Measurements from ENCODE around the gene BRINP3.
A peak's percentile ranks its signal among the peaks of the same experiment; 100 is the strongest.
"Not testable (repeated sequence)": the region's sequence is repeated elsewhere in the genome, so short reads cannot be mapped to it uniquely, and the experiment has no call there.

BRINP3 gene

DNA sequence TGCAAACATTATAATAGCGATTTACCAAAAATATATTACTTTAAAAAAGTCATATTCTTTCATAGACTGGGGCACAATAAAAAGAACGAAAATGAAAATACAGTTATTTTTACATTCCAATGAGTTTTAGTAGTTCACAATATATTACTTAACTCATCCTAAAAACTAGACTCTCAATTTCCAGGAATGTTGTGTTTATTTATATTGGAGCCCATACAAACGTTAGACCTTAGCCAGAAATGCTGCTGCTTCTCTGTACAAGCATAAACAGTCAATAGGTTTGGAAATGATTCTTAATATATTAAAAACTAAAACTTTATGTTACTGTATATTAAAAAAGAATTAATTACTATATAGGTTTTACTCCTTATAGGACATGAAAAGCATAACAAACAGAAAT is 302.3 kb downstream of the BRINP3 start:
- no peak for DNase-seq

DNA sequence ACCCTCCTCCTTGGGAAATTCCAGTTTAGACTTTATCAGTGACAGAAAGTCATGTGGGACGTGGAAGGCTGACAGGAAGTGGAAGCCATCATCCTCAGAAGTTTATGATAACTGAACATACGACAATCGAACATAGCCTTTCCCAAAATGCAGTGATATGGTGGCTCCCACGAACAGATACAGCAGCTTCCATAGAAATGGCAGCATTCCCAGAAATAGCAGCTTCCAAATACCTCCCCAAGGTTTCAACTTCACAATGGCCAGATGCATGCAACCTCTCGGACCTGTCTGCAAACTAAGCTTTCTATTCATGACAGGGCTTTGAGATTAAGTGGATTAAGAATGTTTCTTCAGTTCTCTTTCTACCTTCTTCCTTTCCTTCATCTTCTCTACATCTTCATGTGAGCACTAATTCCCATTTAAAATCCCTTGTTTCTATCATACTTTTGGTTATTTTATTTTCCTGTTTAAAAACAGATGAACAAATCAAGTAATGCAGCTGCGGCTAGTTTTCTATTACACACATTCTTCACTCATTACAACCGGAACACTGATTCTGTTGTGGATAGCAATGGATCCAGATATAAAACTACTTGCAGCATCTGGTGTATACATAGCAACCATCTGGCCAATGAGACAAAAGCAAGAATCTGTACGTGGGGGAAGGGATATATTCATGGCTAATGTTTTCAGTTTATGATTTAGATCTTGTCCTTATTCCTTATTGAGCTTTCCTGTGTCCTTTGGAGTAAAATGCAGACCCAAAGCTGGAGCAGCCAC is 304.8 kb downstream of the BRINP3 start:
- no peak for DNase-seq

DNA sequence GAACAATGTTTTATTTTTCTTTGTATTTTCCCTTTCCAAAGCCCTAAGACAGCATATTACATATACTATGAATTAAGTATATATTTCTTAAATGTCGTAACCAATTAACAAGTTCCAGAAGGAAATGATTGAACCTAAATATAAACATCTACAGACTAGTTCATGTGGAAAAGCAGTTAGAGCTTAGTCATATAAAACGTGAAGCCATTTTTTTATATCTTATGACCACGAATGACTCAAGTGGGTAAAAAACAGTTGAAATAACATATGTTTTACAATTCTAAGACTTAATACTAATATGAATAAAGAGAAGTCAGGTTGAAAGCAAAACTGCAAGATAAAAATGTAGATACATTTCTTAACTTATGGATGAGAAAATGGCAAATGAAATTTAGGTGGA is 307.3 kb downstream of the BRINP3 start:
- DNase-seq: no peak

DNA sequence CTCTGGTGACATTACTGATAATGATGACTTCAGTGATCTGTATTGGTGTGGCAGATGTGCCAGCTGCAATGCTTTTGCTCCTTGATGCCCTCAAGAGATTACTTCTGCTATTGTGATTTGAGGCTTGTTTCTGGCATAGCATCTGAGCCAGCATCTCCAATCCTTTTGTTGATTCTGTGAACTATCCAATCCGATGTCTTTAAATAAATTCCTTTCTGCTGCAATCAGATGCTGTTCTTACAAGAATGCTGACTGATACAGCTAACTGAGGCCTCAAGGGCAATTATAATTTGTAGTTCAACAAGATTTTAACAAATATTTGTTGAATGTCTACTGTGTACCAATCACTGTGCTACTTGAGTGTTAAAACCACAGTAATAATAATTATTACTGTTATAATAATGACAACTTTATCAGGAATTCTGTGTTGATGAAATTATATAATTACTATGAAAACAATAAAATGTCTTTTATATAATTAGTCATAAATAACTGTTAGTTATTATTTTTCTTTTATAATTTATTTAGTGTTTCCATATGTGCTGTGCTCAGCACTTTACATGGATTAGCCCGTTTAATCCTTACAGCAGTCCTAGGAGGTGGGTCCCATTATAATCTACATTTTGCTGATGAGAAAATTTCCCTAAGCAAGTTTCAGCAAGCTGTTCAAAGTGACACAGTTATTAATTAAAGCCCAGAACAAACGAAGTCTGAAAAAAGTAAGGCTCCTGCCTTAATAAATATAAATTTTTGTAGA is 308.2 kb downstream of the BRINP3 start:
- DNase-seq: no peak

DNA sequence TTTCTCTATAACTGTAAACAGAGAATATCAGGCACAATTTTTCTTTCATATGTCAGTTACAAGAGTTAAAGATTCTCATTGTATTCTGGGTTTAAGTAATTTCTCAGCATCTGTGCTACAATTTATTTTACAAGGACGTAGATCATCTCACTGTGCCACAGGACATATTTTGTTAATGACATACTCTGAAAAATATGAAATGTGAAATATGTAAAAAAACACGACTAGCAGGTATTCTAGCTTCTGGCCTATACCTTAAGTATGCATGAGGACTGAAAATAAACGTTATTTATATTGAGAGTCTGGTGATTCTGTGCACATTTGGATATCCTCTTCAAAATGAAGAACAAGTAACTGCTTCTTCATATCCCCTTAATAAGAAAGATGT is 308.8 kb downstream of the BRINP3 start:
- DNase-seq: no peak

DNA sequence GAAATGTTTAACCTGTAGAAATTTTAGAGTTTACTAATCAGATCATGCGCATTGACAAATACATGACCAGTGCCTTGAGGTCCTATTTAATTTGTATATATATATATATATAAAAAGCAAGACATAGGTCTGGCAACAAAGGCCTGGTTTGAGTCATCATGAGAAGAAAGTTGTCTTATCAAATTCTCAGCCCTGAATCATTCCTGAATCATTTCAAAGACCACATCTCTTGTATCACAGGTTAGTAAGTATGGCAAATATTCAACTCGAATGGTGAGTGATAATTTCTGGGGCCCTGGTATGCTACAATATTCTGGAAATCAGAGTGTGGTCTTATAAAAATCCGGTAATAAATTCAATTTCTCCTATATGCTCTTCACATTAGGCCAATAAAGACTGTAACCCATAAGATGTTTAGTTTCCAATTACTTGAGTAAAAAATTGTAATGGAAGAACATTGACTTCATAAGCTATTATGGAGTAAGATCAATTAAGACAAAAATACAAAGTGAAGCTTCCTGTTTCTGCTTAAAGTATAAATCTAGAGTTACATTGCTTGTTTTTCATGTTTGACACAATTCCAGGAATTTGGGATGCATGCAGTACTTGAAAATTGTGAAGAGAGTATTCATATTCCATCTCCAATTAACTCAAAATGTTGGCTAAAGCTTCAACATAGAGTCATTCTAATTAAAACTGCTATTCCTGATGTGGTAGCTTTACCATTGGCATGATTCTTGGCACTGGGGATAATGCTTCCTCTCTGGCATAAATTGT is 309.4 kb downstream of the BRINP3 start:
- no peak for DNase-seq

DNA sequence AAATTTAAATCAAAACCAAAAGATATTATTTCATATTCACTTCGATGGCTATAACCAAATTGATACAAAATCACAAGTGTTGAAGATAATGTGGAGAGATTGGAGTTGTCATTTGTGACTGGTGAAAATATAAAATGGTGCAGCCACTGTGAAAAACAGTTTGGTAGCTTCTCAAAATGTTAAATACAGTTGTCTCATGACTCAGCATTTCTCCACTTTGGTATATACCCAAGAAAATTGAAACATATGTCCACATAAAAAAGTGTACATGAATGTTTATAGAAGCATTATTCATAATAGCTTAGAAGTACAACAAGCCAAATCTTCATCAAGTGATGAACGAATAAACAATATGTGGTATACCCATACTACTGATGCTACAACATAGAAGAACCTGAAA is 318.5 kb downstream of the BRINP3 start:
- DNase-seq: no peak

DNA sequence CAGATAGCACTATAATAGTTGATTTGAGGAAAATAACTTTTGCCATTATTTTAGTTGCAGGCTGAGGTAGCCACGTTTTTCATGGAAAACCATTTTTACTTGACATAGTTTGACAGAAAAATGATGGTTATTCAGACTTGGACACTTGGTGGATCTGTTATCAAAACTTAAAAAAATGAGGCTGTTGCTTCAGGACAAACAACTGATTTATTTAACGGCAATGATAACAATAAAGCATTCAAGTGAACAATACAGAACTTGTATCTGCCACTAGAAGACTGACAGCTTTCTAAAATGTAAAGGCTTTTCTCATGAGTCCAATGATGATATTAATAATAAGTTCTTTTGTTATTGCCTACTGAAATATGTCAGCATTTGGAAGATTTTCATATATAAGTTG is 322.9 kb downstream of the BRINP3 start:
- peak; percentile 17 for DNase-seq

DNA sequence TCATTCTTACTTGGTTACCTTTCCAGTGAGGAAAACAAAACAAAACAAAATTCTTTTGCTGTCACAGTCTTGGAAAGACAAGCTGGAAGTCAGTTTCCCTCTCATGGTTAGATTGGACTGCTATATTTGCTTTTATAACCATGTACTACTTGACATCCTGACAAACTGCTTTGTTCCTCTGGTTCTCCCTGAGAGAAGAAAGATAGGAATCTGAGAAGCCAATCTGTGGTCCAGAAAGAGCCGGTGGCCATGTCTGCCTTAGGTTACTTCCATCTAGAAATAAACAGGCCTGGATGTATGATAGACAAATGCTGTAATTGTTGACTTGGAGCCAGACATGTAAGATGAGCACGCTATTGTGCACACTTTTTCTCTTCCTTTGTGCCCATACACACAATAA is 330.0 kb downstream of the BRINP3 start:
- DNase-seq: no peak

DNA sequence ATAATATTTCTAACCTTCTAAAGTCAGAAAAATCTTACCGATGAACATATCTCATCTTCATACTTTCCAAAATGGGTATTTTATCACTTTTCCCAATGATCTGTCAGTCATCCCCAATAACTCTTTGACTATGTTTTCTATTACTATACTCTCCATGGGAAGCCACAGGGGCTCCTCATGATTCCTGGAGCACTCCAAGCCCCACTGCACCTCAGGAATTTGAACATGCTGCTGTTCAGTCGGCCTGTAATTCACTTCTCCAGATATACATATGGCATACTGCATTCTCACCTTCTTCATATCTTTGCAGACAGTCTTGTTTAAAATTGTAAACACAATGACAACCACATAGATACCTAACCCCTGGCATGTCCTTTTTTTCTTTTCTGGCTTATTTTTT is 333.0 kb downstream of the BRINP3 start:
- no peak for DNase-seq

DNA sequence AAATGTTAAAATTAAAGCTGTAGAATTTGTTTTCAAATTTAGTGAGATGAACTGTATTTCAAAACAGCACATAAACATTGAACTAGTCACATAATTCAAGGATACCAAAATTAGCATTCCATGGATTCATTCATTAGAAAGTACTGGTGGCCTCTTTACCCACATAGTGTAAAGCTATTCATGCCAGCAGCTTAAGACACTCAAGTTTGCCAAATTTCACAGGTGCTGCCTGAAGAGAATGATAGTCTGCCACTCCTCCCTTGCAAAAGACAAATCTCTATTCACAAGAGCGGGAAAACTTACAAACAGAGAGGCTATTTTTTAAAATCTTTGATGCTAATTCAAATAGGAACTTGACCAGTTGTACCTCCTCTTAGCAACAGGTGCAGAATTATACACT is 337.0 kb downstream of the BRINP3 start:
- DNase-seq: no peak

DNA sequence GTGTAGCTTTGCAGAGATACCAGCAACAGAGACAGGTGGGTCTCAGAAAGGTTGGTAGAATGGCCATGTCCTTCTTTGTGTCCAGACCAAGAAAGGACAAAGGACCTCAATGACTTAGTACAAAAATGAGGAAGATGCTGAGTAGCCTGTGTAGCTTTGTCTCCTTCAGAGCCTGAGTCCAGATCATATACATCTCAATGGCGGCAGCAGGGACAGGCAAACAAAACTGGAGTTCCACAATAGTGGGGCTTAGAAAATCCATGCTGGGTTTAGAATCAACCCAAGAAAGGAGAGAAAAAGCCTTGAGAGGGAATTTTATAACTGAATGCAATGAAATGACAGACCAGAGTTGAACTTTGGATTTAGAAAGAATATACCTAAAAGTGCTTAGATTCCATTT is 339.0 kb downstream of the BRINP3 start:
- no peak for DNase-seq

DNA sequence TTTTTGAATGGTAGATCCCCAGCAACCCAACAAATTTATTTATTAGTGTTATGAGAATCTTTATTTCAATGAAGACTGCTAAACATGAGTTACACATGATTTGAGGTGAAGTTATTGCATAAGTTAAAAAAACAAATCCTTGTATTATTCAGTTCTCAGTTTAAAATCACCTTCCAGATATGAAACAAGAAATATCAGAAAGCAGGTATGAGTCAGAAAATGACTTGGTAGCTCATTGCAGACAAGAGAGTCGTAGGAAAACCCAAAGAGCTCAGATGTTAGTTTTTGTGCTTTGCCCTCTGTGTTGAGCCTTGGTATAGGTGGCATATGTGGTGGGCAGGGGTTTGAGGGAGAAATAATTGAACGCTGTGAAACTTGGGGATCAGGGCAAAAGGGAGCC is 339.4 kb downstream of the BRINP3 start:
- DNase-seq: no peak

DNA sequence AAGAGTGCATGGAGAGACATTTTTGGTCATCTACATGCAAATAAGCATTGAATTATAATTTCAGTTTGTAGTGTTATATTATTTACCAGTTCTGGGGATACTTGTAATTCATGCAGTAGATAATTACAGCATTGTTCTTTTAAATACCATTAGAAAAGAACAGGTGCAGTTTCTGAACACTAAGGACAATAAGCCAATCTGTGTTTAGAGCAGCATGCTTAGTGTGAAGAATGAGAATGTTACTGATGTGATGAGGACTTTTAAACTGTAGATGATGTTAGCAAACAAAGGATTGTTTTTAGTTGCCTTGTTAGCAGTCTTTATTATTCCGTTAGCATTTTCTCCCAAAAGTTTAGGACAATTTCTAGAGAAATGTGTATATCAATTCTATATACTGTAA is 348.3 kb downstream of the BRINP3 start:
- no peak for DNase-seq

DNA sequence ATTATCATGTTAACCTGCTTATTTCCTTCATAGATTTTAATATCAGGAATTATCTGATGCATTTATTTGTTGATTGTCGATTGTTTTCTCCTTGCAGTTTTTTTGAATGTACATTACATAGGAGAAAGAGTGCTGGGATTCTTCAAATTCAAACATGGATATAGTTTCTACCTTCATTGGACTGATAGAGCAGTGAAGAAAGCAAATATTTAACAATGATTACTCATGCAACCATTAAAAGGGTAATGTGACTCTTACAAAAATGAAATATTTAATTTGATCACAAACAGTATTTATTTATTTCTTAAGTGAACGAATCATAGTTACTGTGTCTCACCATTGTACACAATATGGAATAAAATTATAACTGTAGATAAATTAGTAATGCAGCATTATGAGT is 350.9 kb downstream of the BRINP3 start:
- no peak for DNase-seq

DNA sequence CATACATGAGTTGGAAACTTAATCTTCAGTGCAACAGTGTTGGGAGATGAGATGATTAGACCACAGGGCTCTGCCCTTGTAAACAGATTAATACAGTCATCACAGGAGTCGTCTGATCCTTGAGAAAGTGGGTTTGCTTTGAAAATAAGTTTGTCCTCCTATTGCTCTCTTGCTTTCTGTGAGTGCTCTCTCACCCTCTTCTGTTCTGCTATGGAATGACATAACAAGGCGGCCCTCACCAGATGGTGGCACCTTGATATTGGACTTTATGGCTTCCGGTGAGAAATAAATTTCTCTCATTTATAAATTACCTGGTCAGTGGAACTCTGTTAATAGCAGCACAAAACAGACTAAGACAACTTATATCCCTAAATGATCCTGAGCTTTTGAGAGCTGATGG is 353.6 kb downstream of the BRINP3 start:
- DNase-seq: no peak

DNA sequence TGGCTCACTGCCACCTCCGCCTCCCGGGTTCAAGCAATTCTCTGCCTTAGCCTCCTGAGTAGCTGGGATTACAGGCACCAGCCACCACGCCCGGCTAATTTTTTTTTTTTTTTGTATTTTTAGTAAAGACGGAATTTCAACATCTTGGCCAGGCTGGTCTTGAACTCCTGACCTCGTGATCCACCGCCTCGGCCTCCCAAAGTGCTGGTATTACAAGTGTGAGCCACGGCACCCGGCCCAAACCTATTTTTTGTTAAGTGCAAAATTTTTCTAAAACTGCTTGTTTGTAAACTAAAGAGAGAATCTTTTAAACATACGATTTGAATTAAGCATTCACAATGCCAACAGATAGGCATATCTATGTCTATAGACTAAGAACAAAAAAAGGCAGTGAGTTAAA is 357.1 kb downstream of the BRINP3 start:
- not testable (repeated sequence) for DNase-seq

DNA sequence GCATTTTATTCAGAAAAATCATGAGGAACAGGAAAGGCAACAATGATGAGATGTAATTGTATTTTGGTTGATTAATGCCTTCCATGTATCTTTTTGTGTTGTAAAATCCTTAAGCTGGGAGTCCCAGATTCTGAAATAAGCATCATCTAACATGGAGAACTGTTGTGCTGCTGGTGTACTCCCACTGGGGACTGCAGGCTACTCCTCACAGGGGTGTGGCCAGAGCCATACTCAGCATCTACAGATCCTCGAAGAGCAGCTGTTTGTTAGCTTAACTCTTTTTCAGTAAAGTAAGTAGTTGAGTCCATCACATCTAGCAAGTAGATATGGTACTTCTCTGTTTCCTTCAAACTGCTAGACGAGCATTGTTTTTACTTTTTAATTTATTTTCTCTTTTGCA is 358.0 kb downstream of the BRINP3 start:
- no peak for DNase-seq

DNA sequence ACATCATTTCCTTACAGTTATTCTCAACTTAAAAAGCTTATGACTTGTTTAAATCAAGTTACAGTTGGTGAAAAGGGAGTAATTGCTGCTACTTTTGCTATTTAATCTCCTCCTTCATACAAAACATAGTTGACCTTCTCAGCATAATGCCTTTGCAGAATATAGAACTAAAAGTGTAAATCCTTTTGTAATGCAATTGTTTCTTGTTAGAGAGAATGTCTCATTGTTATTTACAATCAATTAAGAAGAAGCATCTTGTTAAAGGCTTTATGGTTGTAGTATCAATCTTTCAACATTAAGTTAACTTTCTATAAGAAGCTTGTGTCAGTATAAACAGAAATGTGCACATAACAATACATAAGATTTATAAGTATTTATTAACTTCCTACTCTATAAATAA is 360.7 kb downstream of the BRINP3 start:
- DNase-seq: no peak

DNA sequence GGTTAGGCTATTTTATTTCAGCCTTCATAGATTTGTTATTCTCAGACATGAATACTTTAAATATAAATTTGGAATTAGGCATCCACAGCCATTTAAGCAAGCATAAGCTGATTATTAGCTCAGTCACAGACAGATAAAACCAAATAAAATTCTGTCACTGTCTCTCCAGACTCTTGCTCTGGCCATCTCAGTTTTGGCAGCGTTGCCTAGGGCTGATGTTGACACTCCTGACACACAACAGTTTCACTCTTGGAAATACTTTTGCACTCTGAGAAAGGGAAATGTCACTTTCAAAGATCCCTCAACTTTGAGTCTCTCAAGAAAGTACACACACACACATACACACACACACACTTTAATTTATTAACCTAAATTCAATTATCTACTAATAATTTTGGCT is 372.7 kb downstream of the BRINP3 start:
- DNase-seq: no peak

DNA sequence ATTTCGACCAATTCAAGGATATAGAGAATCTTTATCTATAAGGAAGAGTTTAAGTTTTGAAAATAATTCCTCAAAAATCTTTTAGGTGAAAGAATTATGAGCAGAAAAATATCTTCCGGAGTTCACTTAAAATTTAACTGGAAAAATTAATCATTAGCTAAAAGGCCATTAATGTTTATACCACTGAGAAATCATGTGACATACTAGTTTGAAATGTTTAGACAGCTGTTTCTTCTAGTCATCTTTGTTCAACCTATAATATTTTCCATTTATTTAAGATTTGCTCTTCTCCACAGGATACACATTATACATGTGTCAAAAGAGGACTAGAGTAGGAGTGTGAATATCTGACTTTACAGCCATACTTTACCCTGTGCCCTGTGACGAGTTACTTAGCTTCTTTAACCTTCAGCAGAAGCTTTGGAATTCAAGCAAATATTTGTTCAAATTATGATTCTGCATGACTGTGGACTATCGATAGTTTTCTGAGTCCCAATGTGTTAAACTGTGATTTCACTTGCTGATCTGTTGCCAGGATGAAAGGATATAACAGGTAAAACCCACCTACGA is 374.8 kb downstream of the BRINP3 start:
- no peak for DNase-seq

DNA sequence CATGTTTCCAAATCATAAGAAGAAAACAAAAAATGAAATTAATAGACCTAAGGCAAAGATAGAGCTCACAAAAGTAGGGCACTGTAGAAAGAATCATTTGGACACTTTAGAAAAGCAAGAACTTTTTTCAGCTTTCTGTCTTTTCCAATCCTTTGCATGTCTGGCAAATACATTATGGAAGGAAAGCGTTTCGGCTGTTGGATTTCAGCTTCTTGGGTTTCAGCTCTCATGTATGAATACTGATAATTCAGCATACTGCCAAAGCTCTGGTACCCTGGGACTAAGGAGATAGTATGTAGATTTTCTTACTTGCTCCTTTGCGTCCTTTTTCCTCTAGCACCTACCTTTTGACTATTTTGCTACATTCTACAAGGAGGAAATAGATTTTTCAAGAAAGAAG is 375.9 kb downstream of the BRINP3 start:
- no peak for DNase-seq

DNA sequence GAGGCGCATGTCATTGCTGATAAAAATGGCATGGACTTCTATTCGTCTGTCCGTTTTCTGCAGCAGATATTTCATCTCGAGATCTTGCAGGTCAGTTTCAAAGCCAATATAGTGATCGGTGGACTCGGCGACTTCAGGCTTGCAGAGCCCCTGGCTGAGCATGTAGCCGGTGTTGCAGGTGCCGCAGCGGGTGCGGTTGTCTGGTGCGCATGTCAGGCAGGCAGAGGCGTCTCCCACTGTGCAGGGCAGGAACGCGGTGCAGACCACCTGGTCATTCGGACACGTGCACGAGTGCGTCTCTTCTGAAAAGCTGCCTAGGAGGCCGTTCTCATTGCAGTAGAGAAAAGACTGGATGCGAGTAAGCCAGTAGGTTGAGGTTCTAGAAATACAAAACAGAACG is 378.9 kb downstream of the BRINP3 start:
- DNase-seq: no peak

DNA sequence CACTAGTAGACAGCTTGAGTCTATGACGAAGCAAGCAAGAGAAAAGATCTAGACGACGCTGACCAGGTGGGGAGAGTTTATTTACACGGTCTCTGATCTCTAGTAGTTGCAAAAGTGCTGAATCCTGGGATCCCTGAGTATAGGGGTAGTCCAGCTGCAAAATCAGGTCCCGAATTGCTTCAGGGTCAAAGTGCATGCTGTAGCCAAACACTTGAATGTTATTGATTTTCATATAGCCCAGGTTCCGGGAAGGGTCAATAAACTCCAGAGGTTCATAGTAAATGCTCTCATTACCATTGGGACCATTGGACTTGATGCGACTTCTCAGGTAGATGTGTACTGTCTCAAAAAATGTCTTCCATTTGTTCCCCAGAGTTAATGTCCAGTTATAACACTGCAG is 379.6 kb downstream of the BRINP3 start:
- DNase-seq: no peak
